ENCODE data around the gene BHLHE23. TPM values are rescaled to one million over a fixed set of nuclear protein-coding genes. Genes with fewer than 3 reads are reported as not detected.

Gene BHLHE23
- polyA plus RNA-seq, 1 of the 3 experiments (the other 2 are of a cell fraction), result not detected

DNA sequence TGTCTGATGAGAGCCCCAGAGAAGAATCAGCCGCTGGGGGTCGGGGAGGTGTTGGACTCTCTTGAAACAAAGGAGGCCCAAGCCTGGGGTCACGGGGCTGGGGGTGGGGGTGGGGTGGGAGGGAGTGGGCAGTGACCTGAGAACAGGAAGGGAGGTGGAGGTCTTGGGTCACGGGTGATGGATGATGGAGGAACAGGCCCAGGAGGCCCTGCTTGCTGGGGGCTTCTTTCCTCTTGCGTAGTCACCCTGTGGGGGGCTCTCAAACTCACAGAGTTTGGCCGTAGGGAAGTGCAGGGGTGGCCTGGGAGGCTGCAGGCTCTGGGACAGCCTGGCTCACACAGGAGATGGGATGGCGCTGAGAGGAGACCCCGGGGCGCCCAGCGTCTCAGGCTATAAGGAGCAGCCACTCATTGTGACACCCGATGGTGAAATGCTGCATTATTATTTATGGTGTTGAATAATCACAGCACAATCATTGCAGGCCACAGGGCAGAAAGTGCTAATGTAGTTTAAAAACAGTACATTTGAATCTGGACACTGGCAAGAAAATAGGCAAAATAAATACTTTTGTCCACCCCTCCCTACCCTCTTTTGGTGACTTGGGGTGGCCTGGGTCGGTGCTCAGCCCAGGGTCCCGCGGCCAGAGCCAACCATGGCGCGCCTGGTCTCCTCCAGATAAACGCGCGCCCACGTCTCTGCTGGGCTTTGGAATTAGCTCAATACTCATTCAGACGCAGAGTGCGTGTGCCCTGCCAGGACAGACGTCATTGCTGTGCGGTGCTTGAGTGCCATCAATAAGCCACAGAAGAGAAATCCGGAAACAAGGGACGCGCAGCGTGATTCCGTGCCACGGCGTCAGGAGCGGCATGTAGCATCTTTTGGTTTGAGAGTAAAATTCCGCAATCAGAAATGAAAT lies 27.3 kb upstream of the BHLHE23 start:
- ChIA-PET CTCF (interaction anchor here (0.7 kb wide), 1 partner anchor 189 kb away, joined by 3 read pairs; no protein-coding TSS in a partner anchor), POLR2A (no interaction called here)
- Histone ChIP-seq H3K27ac (ENCODE audit: low read depth in 2 of 2, low read length in 1 of 2) (no peak overlapping the region), H3K4me3 (ENCODE audit: low read depth in 2 of 2, low read length in 1 of 2) (no peak overlapping the region), H3K9ac (no peak overlapping the region), H3K36me3 (replicated peaks in 1 of 2; ENCODE audit: control insufficient read depth in 1 of 2, insufficient read depth in 2 of 2, low read length in 1 of 2) (no peaks in the 10 kb centered on the region), H3K27me3 (ENCODE audit: insufficient read depth) (peaks cover 35% of the 10 kb centered on the region), H4K20me1 (ENCODE audit: insufficient read depth) (no peaks in the 10 kb centered on the region), H3K9me3 (no peaks in the 10 kb centered on the region), H3K79me2 (ENCODE audit: insufficient read depth) (no peaks in the 10 kb centered on the region), H3K4me2 (no peak overlapping the region), H3F3A (replicated peaks; ENCODE audit: insufficient read depth) (no peaks in the 10 kb centered on the region), H3K4me1 (ENCODE audit: control insufficient read depth in 1 of 2, insufficient read depth in 2 of 2, low read depth in 1 of 2, low read length in 1 of 2) (no peaks in the 10 kb centered on the region), H3K9me2 (no peaks in the 10 kb centered on the region), H2AFZ (ENCODE audit: low read depth) (no peak overlapping the region)
- WGBS (ENCODE audit: low lambda C conversion rate), result 69% methylated on average over 31 of the region's 33 CpGs
- TF ChIP-seq RFX5 (IDR thresholded peaks at IDR 0.05; ENCODE audit: low read length) (no peak), CTCF (IDR thresholded peaks at IDR 0.05) (no peak), YY1 (IDR thresholded peaks at IDR 0.05; ENCODE audit: low read depth) (no peak)
- DNase-seq, result no peak

DNA sequence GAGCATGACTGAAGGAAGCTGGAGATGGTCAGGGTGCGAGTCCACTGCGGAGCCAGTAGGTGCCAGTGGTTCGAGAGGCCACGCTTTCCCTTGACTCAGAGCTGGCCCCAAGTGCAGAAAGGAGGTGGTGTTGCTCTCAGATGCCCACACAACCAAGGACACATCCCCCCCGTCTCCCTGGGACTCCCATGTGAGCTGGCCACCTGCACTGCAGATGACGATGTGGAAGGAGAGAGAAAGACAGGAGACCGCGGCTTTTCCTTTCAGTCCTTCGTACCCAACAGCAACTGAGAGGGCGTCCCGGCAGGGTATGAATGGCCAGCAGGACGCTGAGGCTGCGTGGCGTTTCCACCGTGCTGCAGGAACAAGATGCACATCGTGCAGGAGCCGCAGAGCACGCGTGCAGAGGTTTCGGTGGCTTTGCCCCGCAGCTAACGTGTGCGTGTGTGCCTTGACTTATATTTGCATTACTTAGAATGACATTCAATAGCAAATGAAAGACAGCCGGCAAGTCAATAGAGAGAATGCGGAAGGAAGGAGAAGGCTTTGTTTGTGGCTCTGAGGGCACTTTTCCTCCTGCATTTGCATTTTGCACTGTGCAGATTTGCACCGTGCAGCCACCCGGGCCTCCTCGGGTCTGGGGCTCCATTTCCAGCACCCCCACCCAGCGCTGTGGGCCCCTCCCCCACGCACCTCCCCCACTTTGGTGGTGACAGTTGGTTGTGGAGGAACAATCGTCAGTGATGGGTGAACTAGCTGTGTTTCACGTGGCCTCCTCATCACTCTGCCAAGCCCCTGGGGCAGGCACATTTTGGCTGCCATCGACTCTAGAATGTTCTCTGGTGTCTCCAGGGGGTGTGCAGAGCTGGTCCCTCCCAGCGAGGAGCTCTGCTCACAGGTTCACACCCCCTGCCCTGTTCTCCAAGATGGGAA lies 26.4 kb upstream of the BHLHE23 start:
- Histone ChIP-seq H3K79me2 (ENCODE audit: insufficient read depth) (no peaks in the 10 kb centered on the region), H3K4me3 (ENCODE audit: low read depth in 2 of 2, low read length in 1 of 2) (no peak overlapping the region), H3K27me3 (ENCODE audit: insufficient read depth) (peaks cover 35% of the 10 kb centered on the region), H2AFZ (ENCODE audit: low read depth) (no peak overlapping the region), H3K9me3 (no peaks in the 10 kb centered on the region), H3K9me2 (no peaks in the 10 kb centered on the region), H4K20me1 (ENCODE audit: insufficient read depth) (no peaks in the 10 kb centered on the region), H3F3A (replicated peaks; ENCODE audit: insufficient read depth) (no peaks in the 10 kb centered on the region), H3K4me1 (ENCODE audit: control insufficient read depth in 1 of 2, insufficient read depth in 2 of 2, low read depth in 1 of 2, low read length in 1 of 2) (no peaks in the 10 kb centered on the region), H3K36me3 (replicated peaks in 1 of 2; ENCODE audit: control insufficient read depth in 1 of 2, insufficient read depth in 2 of 2, low read length in 1 of 2) (no peaks in the 10 kb centered on the region), H3K4me2 (no peak overlapping the region), H3K9ac (no peak overlapping the region), H3K27ac (ENCODE audit: low read depth in 2 of 2, low read length in 1 of 2) (no peak overlapping the region)
- 48% methylated on average over 32 of the region's 34 CpGs for WGBS (ENCODE audit: low lambda C conversion rate)
- no peak for TF ChIP-seq USF2 (IDR thresholded peaks at IDR 0.05; ENCODE audit: borderline replicate concordance, low read depth, low read length)
- TF ChIP-seq CHD2 (IDR thresholded peaks at IDR 0.05; ENCODE audit: low read length, partially characterized antibody), result no peak
- no peak for TF ChIP-seq MAX (IDR thresholded peaks at IDR 0.05; ENCODE audit: low read depth)
- TF ChIP-seq EZH2phosphoT487 (IDR thresholded peaks at IDR 0.05; ENCODE audit: borderline replicate concordance, low read depth), result no peak
- TF ChIP-seq NFIC (IDR thresholded peaks at IDR 0.05; ENCODE audit: borderline replicate concordance), result no peak
- no peak for TF ChIP-seq GABPA (IDR thresholded peaks at IDR 0.05; ENCODE audit: low read depth)
- TF ChIP-seq TEAD4 (IDR thresholded peaks at IDR 0.05; ENCODE audit: borderline replicate concordance, insufficient read depth), result no peak
- TF ChIP-seq IRF3 (IDR thresholded peaks at IDR 0.05; ENCODE audit: low read depth, low read length), result no peak
- no peak for TF ChIP-seq FOSL2 (IDR thresholded peaks at IDR 0.05; ENCODE audit: borderline replicate concordance, low read depth)
- ChIA-PET CTCF (interaction anchor here (0.7 to 1.5 kb wide), 3 partner anchors 23 to 190 kb away, joined by 3 to 5 read pairs (median 4); no protein-coding TSS in a partner anchor), POLR2A (no interaction called here)
- DNase-seq, result no peak

Measured in SK-N-SH (cell line).